ENCODE results near the gene PFKP. TPM values are rescaled to one million over a fixed set of nuclear protein-coding genes. Genes with fewer than 3 reads are reported as not detected.
"Not testable (repeated sequence)": the region's sequence is repeated elsewhere in the genome, so short reads cannot be mapped to it uniquely, and the experiment has no call there.

The PFKP gene
- total RNA-seq, 1 donor from 2014 or later, result 42.8 TPM

- CTCF ChIA-PET, result no interaction called here
- intact Hi-C loops (cut with micrococcal nuclease), result no loop called here
- no peaks in the 10 kb centered on the region for H3K9me3 Mint-ChIP-seq
- no peaks in the 10 kb centered on the region for H3K27me3 Mint-ChIP-seq
- H3K4me1 Mint-ChIP-seq, result peaks cover 4% of the 10 kb centered on the region
- no peak for ATAC-seq (ENCODE audit: low read depth)
- no peak overlapping the region for H3K27ac Mint-ChIP-seq
- TF ChIP-seq CTCF (IDR thresholded peaks at IDR 0.05), result no peak
- DNase-seq, result no peak
- H3K36me3 Mint-ChIP-seq (ENCODE audit: low read depth), result peaks cover 80% of the 10 kb centered on the region
- no peak overlapping the region for H3K4me3 Mint-ChIP-seq
- POLR2A ChIA-PET, result no interaction called here
Measured at GRCh38 chr10:3105905-3106304, 38.6 kb downstream of the PFKP start.

GRCh38 chr10:3106328-3106727 is 39.0 kb downstream of the PFKP start:
- H3K4me3 Mint-ChIP-seq; H3K27me3 Mint-ChIP-seq; POLR2A ChIA-PET; H3K9me3 Mint-ChIP-seq; H3K27ac Mint-ChIP-seq; ATAC-seq (ENCODE audit: low read depth); intact Hi-C loops (cut with micrococcal nuclease); H3K4me1 Mint-ChIP-seq; CTCF ChIA-PET; DNase-seq: not testable (repeated sequence)
- peaks cover 80% of the 10 kb centered on the region for H3K36me3 Mint-ChIP-seq (ENCODE audit: low read depth)

GRCh38 chr10:3106928-3107425 is 39.6 kb downstream of the PFKP start:
- H3K36me3 Mint-ChIP-seq (ENCODE audit: low read depth), result peaks cover 82% of the 10 kb centered on the region
- intact Hi-C loops (cut with micrococcal nuclease), result no loop called here
- H3K9me3 Mint-ChIP-seq, result no peaks in the 10 kb centered on the region
- H3K27ac Mint-ChIP-seq, result no peak overlapping the region
- DNase-seq (no peak), ATAC-seq (ENCODE audit: low read depth) (no peak)
- H3K27me3 Mint-ChIP-seq, result no peaks in the 10 kb centered on the region
- ChIA-PET CTCF (no interaction called here), POLR2A (no interaction called here)
- TF ChIP-seq CTCF (IDR thresholded peaks at IDR 0.05), result no peak
- peaks cover 12% of the 10 kb centered on the region for H3K4me1 Mint-ChIP-seq
- H3K4me3 Mint-ChIP-seq, result no peak overlapping the region

- ChIA-PET CTCF (no interaction called here), POLR2A (no interaction called here)
- DNase-seq (no peak), ATAC-seq (ENCODE audit: low read depth) (no peak)
- H3K27ac Mint-ChIP-seq, result no peak overlapping the region
- TF ChIP-seq CTCF (IDR thresholded peaks at IDR 0.05), result no peak
- no peak overlapping the region for H3K4me3 Mint-ChIP-seq
- H3K36me3 Mint-ChIP-seq (ENCODE audit: low read depth), result peaks cover 84% of the 10 kb centered on the region
- H3K4me1 Mint-ChIP-seq, result peaks cover 12% of the 10 kb centered on the region
- no peaks in the 10 kb centered on the region for H3K27me3 Mint-ChIP-seq
- H3K9me3 Mint-ChIP-seq, result no peaks in the 10 kb centered on the region
- intact Hi-C loops (cut with micrococcal nuclease), result no loop called here
Measured at GRCh38 chr10:3107426-3107961, 40.1 kb downstream of the PFKP start.

- peaks cover 84% of the 10 kb centered on the region for H3K36me3 Mint-ChIP-seq (ENCODE audit: low read depth)
- POLR2A ChIA-PET, result no interaction called here
- intact Hi-C loops (cut with micrococcal nuclease), result no loop called here
Measured at GRCh38 chr10:3108033-3108432, 40.7 kb downstream of the PFKP start.

More at GRCh38 chr10:3108033-3108432, 40.7 kb downstream of the PFKP start:
- Mint-ChIP-seq H3K27ac (no peak overlapping the region), H3K27me3 (no peaks in the 10 kb centered on the region), H3K4me3 (no peak overlapping the region), H3K9me3 (no peaks in the 10 kb centered on the region), H3K4me1 (peaks cover 12% of the 10 kb centered on the region)
- CTCF ChIA-PET, result no interaction called here
- DNase-seq, result no peak
- TF ChIP-seq CTCF (IDR thresholded peaks at IDR 0.05), result no peak
- no peak for ATAC-seq (ENCODE audit: low read depth)
